ENCODE data around the gene IDNK. TPM values are rescaled to one million over a fixed set of nuclear protein-coding genes. Genes with fewer than 3 reads are reported as not detected.

IDNK gene
- polyA plus RNA-seq, 1 donor (not counting 4 experiments of a cell fraction or from before 2014, with no cell fraction given): 2.6 TPM

DNA sequence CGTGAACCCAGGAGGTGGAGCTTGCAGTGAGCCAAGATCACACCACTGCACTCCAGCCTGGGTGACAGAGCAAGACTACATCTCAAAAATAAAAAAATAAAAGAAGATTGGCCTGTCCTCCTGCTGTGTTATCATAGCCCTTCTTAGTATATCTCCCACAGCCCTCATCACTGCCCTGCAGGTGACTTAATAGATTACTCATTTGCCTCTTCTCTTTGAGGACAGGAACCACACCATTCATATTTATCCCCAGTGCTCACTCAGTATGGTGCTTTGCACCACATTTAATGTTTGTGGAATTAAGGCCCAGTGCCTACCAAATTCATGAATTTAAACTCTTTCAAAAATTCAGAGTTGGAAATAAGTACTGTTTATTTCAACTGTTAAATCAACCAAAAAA lies 10.3 kb downstream of the IDNK start:
- Histone ChIP-seq H3K36me3 (ENCODE audit: control insufficient read depth in 2 of 2, extremely low read depth in 1 of 2, insufficient read depth in 2 of 2, low read length in 2 of 2) (peaks cover 0 to 6% of the 10 kb centered on the region in 2 experiments), H3K4me1 (ENCODE audit: control insufficient read depth, extremely low read depth, insufficient read depth, low read length) (no peaks in the 10 kb centered on the region), H3K27ac (ENCODE audit: control insufficient read depth, insufficient read depth, low read length) (no peak overlapping the region), H2AFZ (ENCODE audit: control insufficient read depth, low read length) (no peak overlapping the region), H3K9me1 (ENCODE audit: control insufficient read depth, extremely low read depth, insufficient read depth, low read length) (no peaks in the 10 kb centered on the region), H3K4me3 (ENCODE audit: control insufficient read depth in 2 of 3, extremely low read depth in 1 of 3, insufficient read depth in 2 of 3, low read depth in 1 of 3, low read length in 3 of 3) (no peak overlapping the region), H4K20me1 (ENCODE audit: control insufficient read depth, extremely low read depth, insufficient read depth, low read length) (no peaks in the 10 kb centered on the region), H3K4me2 (ENCODE audit: control insufficient read depth, extremely low read depth, insufficient read depth, low read depth, low read length) (no peak overlapping the region), H3K9me3 (ENCODE audit: control insufficient read depth, low read depth, low read length) (no peaks in the 10 kb centered on the region), H3K9ac (ENCODE audit: control insufficient read depth, extremely low read depth, insufficient read depth, low read length) (no peak overlapping the region), H3K79me2 (ENCODE audit: control insufficient read depth, insufficient read depth, low read length) (no peaks in the 10 kb centered on the region), H3K27me3 (ENCODE audit: control insufficient read depth, extremely low read depth, insufficient read depth, low read length) (no peaks in the 10 kb centered on the region)
- no peak for DNase-seq (ENCODE audit: low read depth, low spot score)
- dilution Hi-C loops (cut with MboI; ENCODE audit: extremely low pct_ligation_motif_present, low sequenced_read_pairs): no loop called here
- TF ChIP-seq EZH2 (IDR thresholded peaks at IDR 0.05; ENCODE audit: low read length): no peak
- FAIRE-seq: no peak

GRCh38 chr9:83633676-83634075 lies 10.7 kb downstream of the IDNK start:
- DNase-seq (ENCODE audit: low read depth, low spot score): no peak
- dilution Hi-C loops (cut with MboI; ENCODE audit: extremely low pct_ligation_motif_present, low sequenced_read_pairs): no loop called here
- Histone ChIP-seq H4K20me1 (ENCODE audit: control insufficient read depth, extremely low read depth, insufficient read depth, low read length) (no peaks in the 10 kb centered on the region), H3K27ac (ENCODE audit: control insufficient read depth, insufficient read depth, low read length) (no peak overlapping the region), H3K9ac (ENCODE audit: control insufficient read depth, extremely low read depth, insufficient read depth, low read length) (no peak overlapping the region), H2AFZ (ENCODE audit: control insufficient read depth, low read length) (no peak overlapping the region), H3K36me3 (ENCODE audit: control insufficient read depth in 2 of 2, extremely low read depth in 1 of 2, insufficient read depth in 2 of 2, low read length in 2 of 2) (peaks cover 0 to 4% of the 10 kb centered on the region in 2 experiments), H3K9me1 (ENCODE audit: control insufficient read depth, extremely low read depth, insufficient read depth, low read length) (no peaks in the 10 kb centered on the region), H3K4me1 (ENCODE audit: control insufficient read depth, extremely low read depth, insufficient read depth, low read length) (no peaks in the 10 kb centered on the region), H3K4me3 (ENCODE audit: control insufficient read depth in 2 of 3, extremely low read depth in 1 of 3, insufficient read depth in 2 of 3, low read depth in 1 of 3, low read length in 3 of 3) (no peak overlapping the region), H3K9me3 (ENCODE audit: control insufficient read depth, low read depth, low read length) (no peaks in the 10 kb centered on the region), H3K79me2 (ENCODE audit: control insufficient read depth, insufficient read depth, low read length) (no peaks in the 10 kb centered on the region), H3K4me2 (ENCODE audit: control insufficient read depth, extremely low read depth, insufficient read depth, low read depth, low read length) (no peak overlapping the region), H3K27me3 (ENCODE audit: control insufficient read depth, extremely low read depth, insufficient read depth, low read length) (no peaks in the 10 kb centered on the region)
- FAIRE-seq: no peak
- no peak for TF ChIP-seq EZH2 (IDR thresholded peaks at IDR 0.05; ENCODE audit: low read length)
- no peak for TF ChIP-seq CTCF (optimal IDR thresholded peaks at IDR 0.05 in 1 of 3, IDR thresholded peaks at IDR 0.05 in 1 of 3, conservative IDR thresholded peaks at IDR 0.05 in 1 of 3; ENCODE audit: extremely low read depth in 1 of 3, insufficient read depth in 2 of 3, low read length in 3 of 3)

DNA sequence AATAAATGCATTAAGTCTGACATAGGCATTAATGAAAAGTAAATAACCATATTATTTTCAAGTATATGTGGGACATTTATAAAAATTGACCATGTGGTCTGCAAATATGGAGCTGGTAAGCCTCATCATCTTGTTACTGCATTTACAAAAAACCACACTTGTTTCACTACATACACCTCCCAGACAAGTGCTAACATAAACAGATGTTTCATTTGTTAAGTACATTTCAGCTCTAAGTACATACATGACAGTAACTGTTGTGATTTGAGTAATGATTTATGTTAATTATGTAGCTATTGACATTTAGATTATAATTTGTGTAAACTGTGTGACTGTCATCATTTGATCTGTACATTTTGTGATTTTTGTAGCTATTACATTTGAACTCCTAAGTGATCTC lies 13.9 kb downstream of the IDNK start:
- no peak overlapping the region for H2AFZ ChIP-seq (ENCODE audit: control insufficient read depth, low read length)
- H3K4me1 ChIP-seq (ENCODE audit: control insufficient read depth, extremely low read depth, insufficient read depth, low read length): no peaks in the 10 kb centered on the region
- DNase-seq (ENCODE audit: low read depth, low spot score) (no peak), FAIRE-seq (no peak)
- H3K27me3 ChIP-seq (ENCODE audit: control insufficient read depth, extremely low read depth, insufficient read depth, low read length): no peaks in the 10 kb centered on the region
- dilution Hi-C loops (cut with MboI; ENCODE audit: extremely low pct_ligation_motif_present, low sequenced_read_pairs): no loop called here
- no peaks in the 10 kb centered on the region for H3K9me3 ChIP-seq (ENCODE audit: control insufficient read depth, low read depth, low read length)
- no peak overlapping the region for H3K4me3 ChIP-seq (ENCODE audit: control insufficient read depth in 2 of 3, extremely low read depth in 1 of 3, insufficient read depth in 2 of 3, low read depth in 1 of 3, low read length in 3 of 3)
- no peak overlapping the region for H3K27ac ChIP-seq (ENCODE audit: control insufficient read depth, insufficient read depth, low read length)
- H3K79me2 ChIP-seq (ENCODE audit: control insufficient read depth, insufficient read depth, low read length): no peaks in the 10 kb centered on the region
- peaks cover 0 to 4% of the 10 kb centered on the region in 2 experiments for H3K36me3 ChIP-seq (ENCODE audit: control insufficient read depth in 2 of 2, extremely low read depth in 1 of 2, insufficient read depth in 2 of 2, low read length in 2 of 2)
- H3K9ac ChIP-seq (ENCODE audit: control insufficient read depth, extremely low read depth, insufficient read depth, low read length): no peak overlapping the region
- TF ChIP-seq EZH2 (IDR thresholded peaks at IDR 0.05; ENCODE audit: low read length): no peak
- no peaks in the 10 kb centered on the region for H4K20me1 ChIP-seq (ENCODE audit: control insufficient read depth, extremely low read depth, insufficient read depth, low read length)
- no peaks in the 10 kb centered on the region for H3K9me1 ChIP-seq (ENCODE audit: control insufficient read depth, extremely low read depth, insufficient read depth, low read length)
- H3K4me2 ChIP-seq (ENCODE audit: control insufficient read depth, extremely low read depth, insufficient read depth, low read depth, low read length): no peak overlapping the region

Data from keratinocyte (primary cell).